ENCODE measurements around the gene AGXT.

The AGXT gene

GRCh38 chr2:240861547-240861946, 7.1 kb upstream of the AGXT start:
- no peak overlapping the region for H3K4me3 ChIP-seq (ENCODE audit: low read length)
- no peak for DNase-seq (ENCODE audit: low read depth, low spot score)

GRCh38 chr2:240864475-240864874, 4.1 kb upstream of the AGXT start:
- DNase-seq (ENCODE audit: low read depth, low spot score): no peak
- H3K4me3 ChIP-seq (ENCODE audit: low read length): no peak overlapping the region

GRCh38 chr2:240865391-240865790, 3.2 kb upstream of the AGXT start:
- DNase-seq (ENCODE audit: low read depth, low spot score): no peak
- H3K4me3 ChIP-seq (ENCODE audit: low read length): no peak overlapping the region

- no peak overlapping the region for H3K4me3 ChIP-seq (ENCODE audit: low read length)
- no peak for DNase-seq (ENCODE audit: low read depth, low spot score)
Measured at GRCh38 chr2:240869109-240869955, 708 bp downstream of the AGXT start.

GRCh38 chr2:240869956-240870875, 1.6 kb downstream of the AGXT start:
- H3K4me3 ChIP-seq (ENCODE audit: low read length): no peak overlapping the region
- no peak for DNase-seq (ENCODE audit: low read depth, low spot score)

- no peak for DNase-seq (ENCODE audit: low read depth, low spot score)
- no peak overlapping the region for H3K4me3 ChIP-seq (ENCODE audit: low read length)
Measured at GRCh38 chr2:240871071-240871958, 2.7 kb downstream of the AGXT start.

- H3K4me3 ChIP-seq (ENCODE audit: low read length): no peak overlapping the region
- DNase-seq (ENCODE audit: low read depth, low spot score): no peak
Measured at GRCh38 chr2:240872317-240873097, 3.9 kb downstream of the AGXT start.

GRCh38 chr2:240873098-240873788, 4.6 kb downstream of the AGXT start:
- no peak overlapping the region for H3K4me3 ChIP-seq (ENCODE audit: low read length)
- no peak for DNase-seq (ENCODE audit: low read depth, low spot score)

GRCh38 chr2:240873805-240874714, 5.4 kb downstream of the AGXT start:
- H3K4me3 ChIP-seq (ENCODE audit: low read length): no peak overlapping the region
- no peak for DNase-seq (ENCODE audit: low read depth, low spot score)

- no peak overlapping the region for H3K4me3 ChIP-seq (ENCODE audit: low read length)
- DNase-seq (ENCODE audit: low read depth, low spot score): no peak
Measured at GRCh38 chr2:240874715-240875227, 6.1 kb downstream of the AGXT start.

GRCh38 chr2:240875228-240876034, 6.8 kb downstream of the AGXT start:
- no peak overlapping the region for H3K4me3 ChIP-seq (ENCODE audit: low read length)
- no peak for DNase-seq (ENCODE audit: low read depth, low spot score)

- H3K4me3 ChIP-seq (ENCODE audit: low read length): no peak overlapping the region
- DNase-seq (ENCODE audit: low read depth, low spot score): no peak
Measured at GRCh38 chr2:240876035-240876474, 7.4 kb downstream of the AGXT start.

- DNase-seq (ENCODE audit: low read depth, low spot score): no peak
- no peak overlapping the region for H3K4me3 ChIP-seq (ENCODE audit: low read length)
Measured at GRCh38 chr2:240876475-240877251, 8.0 kb downstream of the AGXT start.

GRCh38 chr2:240877460-240878340, 9.1 kb downstream of the AGXT start:
- DNase-seq (ENCODE audit: low read depth, low spot score): no peak
- H3K4me3 ChIP-seq (ENCODE audit: low read length): no peak overlapping the region
